ENCODE results near the gene SUFU.
"Not testable (repeated sequence)": the region's sequence is repeated elsewhere in the genome, so short reads cannot be mapped to it uniquely, and the experiment has no call there.

Gene SUFU

GRCh38 chr10:102480396-102480795, 23.4 kb upstream of the SUFU start:
- DNase-seq: no peak

DNA sequence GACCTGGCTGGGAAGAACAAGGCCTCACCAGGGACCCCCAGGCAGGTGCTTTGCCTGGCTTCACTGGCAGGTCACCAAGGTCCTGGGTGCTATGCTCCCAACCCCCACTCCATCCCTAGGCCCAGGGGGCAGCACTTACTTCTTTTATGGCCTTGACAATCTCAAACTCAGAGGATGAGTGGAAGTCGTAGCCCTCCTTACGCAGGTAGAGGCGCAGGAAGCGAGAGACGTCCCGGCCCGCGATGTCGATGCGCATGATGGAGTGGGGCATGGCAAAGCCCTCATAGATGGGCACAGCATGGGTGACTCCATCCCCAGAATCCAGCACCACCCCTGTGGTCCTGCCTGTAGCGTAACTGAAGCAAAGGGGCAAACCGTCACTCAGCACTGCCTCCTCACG, 19.8 kb upstream of the SUFU start:
- DNase-seq: no peak

- no peak for DNase-seq
Measured at GRCh38 chr10:102485093-102485784, 18.5 kb upstream of the SUFU start.

DNA sequence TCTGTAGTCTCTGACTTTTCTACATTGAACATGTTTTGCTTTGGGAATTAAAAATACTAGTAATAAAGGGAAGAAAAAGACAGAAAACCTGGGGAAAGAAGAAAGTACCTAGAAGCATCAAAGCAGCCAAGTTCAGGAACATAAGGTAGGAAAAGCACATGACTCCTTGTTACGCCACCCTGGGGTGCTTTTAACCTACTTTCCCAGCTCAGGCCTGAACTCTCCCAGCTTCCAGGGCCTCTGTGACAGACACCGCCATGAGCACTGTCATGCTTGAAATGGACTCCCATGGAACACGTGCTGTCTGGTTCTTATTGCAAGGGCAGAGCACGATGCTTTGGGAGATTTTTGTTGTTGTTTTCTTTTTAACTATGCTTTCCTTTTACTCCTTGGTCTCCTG, 12.6 kb upstream of the SUFU start:
- DNase-seq: no peak

DNA sequence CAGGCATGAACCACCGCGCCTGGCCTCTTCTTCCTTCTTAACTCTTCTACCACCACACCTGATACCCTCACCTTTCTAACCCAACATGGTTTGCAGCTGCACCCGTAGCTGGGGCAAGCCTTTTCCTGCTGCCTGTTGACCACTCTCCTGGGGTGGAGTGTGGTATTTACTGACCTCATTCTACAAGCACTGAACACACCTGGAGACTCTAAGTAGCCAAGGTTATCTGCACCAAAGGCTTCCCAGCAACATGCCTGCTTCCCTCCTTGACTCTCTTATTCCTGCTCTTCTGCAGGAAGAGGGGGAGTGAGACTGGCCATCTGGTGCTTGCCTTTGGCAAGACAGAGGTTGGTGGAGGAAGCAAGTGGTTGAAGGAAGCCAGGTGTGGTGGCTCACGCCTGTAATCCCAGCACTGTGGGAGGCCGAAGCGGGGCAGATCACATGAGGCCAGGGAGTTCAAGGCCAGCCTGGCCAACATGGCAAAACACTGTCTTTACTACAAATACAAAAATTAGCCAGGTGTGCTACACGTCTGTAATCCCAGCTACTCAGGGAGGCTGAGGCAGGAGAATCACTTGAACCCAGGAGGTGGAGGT, 11.3 kb upstream of the SUFU start:
- no peak for DNase-seq

- no peak for DNase-seq
Measured at GRCh38 chr10:102492983-102493382, 10.8 kb upstream of the SUFU start.

DNA sequence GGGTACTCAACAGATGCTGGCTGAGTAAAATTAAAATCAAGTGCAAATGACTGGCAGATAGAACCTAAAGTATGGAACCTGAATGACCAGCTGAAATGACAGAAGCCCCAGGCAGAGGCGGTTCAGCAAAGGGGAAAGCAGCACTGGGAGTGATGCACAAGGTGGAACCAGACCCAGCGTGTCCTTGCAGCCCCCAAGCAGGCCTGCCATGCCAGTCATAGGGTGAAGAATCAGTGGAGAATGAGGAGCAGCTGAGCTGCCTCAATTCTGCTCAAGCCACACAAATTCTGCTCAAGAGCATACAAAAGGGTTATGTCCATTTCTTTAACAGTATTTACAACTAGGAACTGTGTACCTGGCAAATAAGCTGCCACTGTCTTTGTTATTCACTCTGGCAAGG, 10.0 kb upstream of the SUFU start:
- DNase-seq: no peak

DNA sequence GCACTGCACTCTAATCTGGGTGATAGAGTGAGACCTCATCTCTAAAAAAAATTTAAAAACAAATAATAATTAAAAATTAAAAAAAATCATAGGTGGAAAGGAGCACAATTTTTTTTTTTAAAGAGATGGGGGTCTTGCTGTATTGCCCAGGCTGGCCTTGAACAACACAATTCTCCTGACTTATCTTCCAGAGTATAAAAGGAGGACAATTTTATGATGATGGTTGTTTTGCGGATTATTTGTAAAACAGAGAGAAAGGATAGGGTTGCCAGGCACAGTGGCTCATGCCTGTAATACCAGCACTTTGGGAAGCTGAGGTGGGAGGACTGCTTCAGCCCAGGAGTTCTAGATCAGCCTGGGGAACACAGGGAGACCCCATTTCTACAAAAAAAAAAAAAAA, 6.2 kb upstream of the SUFU start:
- DNase-seq: no peak

DNA sequence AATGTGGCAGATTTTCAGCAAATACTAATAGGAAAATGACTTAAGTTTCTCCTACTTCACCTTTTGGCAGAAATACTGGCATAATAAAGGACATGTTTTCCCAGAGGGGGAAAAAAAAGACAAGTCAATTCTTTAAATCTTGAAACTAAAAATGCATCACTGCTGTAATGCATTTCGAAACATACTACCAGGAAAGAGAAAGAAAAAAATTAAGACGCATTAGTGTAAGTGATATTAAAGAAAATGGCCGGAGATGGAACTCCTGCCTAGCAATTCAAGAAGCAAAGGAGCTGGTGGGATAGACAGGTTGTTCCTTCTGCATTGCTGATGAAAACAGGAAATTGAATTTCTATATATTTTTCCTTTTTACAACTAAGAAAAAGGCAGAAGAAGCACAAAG, 4.4 kb upstream of the SUFU start:
- DNase-seq: no peak

GRCh38 chr10:102500686-102501085, 3.1 kb upstream of the SUFU start:
- DNase-seq: not testable (repeated sequence)

- DNase-seq: no peak
Measured at GRCh38 chr10:102501201-102502028, 2.4 kb upstream of the SUFU start.

DNA sequence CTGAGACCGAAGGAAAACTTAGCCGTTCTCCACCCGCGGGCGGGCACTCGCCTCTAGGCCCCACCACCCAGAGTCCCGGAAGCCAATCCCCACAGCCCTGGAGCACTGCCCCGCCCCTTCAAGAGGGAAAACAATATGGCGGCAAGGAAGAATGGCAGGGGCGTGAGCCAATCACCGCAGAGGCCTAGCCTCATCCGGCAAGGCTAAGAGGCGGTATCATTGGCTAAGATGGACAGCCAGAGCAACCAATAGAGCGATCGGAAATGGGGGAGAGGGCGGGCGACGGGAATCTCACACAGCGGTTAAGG, 1.8 kb upstream of the SUFU start:
- DNase-seq: peak; percentile 94 to 99

DNA sequence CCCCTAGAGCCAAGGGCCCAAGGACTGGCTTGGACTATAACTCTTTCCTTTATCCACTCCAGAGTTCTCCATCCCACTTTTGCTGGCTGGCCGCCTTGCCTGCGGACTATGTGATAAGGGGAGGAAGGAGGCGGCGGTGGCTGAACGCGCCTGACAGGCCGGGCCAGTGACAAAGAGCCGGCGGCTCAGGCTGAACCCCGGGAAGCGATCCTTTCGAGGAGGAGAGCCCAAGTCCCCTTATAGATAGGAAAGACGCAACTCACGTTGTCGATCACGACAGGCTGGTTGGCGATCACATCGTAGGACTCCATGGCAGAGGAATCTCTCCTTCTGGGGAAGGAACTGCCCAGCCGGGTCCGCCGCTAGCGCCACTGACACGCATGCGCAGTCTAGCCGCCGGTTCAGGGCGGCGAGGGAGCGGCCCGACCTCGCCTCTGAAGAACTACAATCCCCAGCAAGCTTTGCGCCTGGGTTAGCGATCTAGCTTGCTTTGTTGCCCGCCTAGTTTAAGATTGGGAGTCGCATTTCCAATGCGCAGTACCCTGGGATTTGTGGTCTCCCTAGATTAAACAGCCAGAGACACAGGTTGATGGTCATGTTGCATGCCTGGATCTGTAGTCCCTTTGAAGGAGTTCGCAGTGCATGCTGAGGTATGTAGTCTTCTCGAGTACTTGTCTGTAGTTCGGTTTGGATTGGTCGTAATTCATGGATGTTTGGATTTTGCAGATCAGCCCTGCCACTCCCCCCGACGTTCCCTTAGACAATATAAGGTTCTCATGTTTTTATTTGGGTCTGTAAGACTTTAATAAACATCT, 1.2 kb upstream of the SUFU start, which contains the start of gene ACTR1A:
Gene ACTR1A, minus strand, starts transcription at position 376 of the 815 bp plus-strand sequence. Its CDS starts 65 bp downstream, at position 311.
- DNase-seq: peak; percentile 90 to 93

GRCh38 chr10:102504179-102504975, 605 bp downstream of the SUFU start:
- DNase-seq: peak; percentile 22 to 27

- DNase-seq: no peak
Measured at GRCh38 chr10:102504976-102505300, 1.2 kb downstream of the SUFU start.

DNA sequence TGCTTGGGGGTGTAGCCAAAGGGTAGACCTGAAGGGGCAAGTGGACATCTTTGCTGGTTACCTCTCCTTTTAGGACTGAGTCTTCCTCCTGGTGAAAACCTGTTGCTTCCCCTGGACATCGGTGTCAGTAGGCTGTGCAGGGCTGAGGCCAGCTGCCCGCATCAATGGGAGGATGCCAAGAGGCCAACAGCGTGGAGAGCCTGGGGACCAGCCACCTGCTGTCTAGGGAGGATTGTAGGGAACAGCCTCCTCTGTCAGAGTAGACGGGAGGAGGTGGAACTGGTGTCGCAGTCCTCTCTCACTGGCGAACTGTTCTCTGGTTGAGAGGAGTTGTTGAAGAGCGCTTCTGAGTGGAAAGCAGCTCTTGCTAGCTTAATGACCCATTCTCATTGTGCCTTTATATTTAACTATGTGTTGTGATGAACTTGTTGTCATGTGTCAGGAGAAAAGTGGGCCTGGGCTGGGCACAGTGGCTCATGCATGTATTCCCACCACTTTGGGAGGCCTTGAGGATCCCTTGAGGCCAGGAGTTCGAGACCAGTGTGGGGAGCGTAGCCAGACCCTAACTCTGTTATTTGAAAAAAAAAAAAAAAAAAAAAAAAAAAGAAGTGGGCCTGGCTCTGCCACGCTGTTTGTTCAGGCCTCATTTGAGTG, 1.8 kb downstream of the SUFU start:
- no peak for DNase-seq

DNA sequence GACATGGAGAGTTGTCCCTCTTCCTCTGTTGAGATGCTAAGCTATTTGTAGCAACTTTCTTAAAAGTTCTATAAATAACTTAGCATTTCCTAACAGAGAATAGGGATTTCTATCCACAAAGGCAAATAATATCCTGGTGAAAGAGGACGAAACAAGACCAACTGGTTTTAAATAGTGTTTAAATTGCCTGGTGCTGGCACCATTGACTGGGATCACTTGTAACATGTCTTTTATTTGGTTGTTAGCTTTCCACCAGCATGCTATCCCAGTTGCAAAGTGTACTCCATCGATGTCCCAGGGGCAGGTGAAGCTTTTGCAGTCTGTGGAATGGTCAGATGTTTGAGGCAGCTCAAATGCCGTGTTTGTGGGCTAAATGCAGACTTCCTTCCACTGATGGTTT, 3.7 kb downstream of the SUFU start:
- no peak for DNase-seq

DNA sequence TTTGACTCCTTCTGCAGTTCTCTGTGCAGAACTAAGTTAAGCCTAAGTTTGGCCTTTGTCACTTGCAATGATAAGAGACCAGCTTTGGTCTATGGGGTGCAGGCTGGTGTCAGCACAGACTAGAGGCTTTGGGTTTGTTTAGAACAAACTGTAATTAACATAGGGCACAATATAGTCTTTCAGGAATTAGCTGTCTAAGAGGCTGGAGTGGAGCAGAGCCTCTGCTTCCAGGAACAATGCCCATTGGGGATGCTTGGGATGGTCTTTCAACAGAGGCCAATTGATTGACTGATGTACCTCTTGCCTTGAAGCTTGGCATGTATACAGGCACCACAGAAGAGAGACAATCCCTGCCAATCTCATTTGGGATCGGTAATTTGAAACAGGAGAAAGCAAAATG, 4.7 kb downstream of the SUFU start:
- DNase-seq: no peak

GRCh38 chr10:102509387-102509786, 5.6 kb downstream of the SUFU start:
- DNase-seq: no peak

DNA sequence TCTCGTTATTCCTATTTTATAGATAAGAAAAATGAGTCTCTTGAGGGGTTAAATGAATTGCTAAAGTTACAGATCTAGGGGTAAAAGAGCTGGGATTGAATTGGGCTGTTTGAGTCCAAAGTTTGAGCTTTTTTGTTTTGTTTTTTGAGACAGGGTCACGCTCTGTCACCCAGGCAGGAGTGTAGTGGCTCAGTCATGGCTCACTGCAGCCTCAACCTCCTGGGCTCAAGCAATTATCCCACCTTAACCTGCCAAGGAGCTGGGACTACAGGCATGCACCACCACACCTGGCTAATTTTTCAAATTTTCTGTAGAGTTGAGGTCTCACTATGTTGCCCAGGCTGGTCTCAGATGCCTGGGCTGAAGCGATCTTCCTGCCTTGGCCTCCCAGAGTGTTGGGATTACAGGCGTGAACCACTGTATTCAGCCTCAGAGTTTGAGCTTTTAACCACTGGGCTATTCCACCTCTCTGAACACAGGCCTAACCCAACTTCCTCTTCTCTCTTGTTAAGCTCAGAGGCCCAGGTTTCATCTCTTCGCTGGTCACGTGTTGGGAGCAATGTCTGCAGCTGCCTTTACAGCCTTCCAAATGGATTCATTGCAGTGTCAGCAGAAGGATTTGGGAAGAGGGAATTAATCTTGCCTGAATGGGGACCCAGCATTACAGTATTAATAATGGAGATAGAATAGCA, 8.0 kb downstream of the SUFU start:
- DNase-seq: no peak
